GM23338 (cell line): ENCODE measurements around the gene CNNM4. TPM values are rescaled to one million over a fixed set of nuclear protein-coding genes. Genes with fewer than 3 reads are reported as not detected.

Source experiments
- ATAC-seq: fragments of 200-7000 bp; cut with Tn5 transposase; 3 replicates; pipeline ENCODE4 v1.9.1; 2020
- DNase-seq: peaks from one replicate; pipeline ENCODE4 v3.0.0-alpha.2; 2015; ENCODE audit warnings: low spot score
- H2AFZ ChIP-seq: fragments of 200-600 bp; sonication (generic); 2 replicates; pipeline ENCODE4 v1.8.0; 2016; ENCODE audit warnings: antibody characterized with exemption, mild to moderate bottlenecking, moderate library complexity
- H3F3A ChIP-seq: fragments of 200-600 bp; sonication (generic); replicated peaks from 2 replicates; pipeline ENCODE4 v1.8.0; 2017; ENCODE audit warnings: antibody characterized with exemption, mixed run types, low read depth
- H3K27ac ChIP-seq: fragments of 200-600 bp; sonication (generic); 2 replicates; pipeline ENCODE4 v1.6.1; 2016; ENCODE audit warnings: low read depth
- H3K27me3 ChIP-seq: fragments of 200-600 bp; sonication (generic); 2 replicates; pipeline ENCODE4 v1.8.0; 2016; ENCODE audit warnings: mild to moderate bottlenecking, mixed run types, moderate library complexity; ENCODE audit not compliant: insufficient read depth
- H3K36me3 ChIP-seq: fragments of 200-600 bp; sonication (generic); 2 replicates; pipeline ENCODE4 v1.8.0; 2016; ENCODE audit warnings: mild to moderate bottlenecking; ENCODE audit not compliant: insufficient read depth
- H3K4me1 ChIP-seq: fragments of 200-600 bp; sonication (generic); 2 replicates; pipeline ENCODE4 v1.8.0; 2016; ENCODE audit warnings: mild to moderate bottlenecking, moderate library complexity; ENCODE audit not compliant: insufficient read depth
- H3K4me2 ChIP-seq: fragments of 200-600 bp; sonication (generic); 2 replicates; pipeline ENCODE4 v1.7.1; 2017; ENCODE audit warnings: mixed run types
- H3K4me3 ChIP-seq: fragments of 200-600 bp; sonication (generic); 2 replicates; pipeline ENCODE4 v1.6.1; 2016; ENCODE audit warnings: mixed run types
- H3K79me2 ChIP-seq: fragments of 200-600 bp; sonication (generic); replicated peaks from 2 replicates; pipeline ENCODE4 v1.8.0; 2017; ENCODE audit warnings: mild to moderate bottlenecking; ENCODE audit not compliant: insufficient read depth
- H3K9me2 ChIP-seq: fragments of 200-600 bp; sonication (generic); 2 replicates; pipeline ENCODE4 v1.8.0; 2017; ENCODE audit not compliant: insufficient read depth
- H4K20me1 ChIP-seq: fragments of 200-600 bp; sonication (generic); replicated peaks from 2 replicates; pipeline ENCODE4 v1.8.0; 2017; ENCODE audit warnings: mild to moderate bottlenecking; ENCODE audit not compliant: insufficient read depth
- H3K27ac Mint-ChIP-seq: 2 replicates; pipeline ENCODE4 v1.8.0; 2020; ENCODE audit warnings: inconsistent platforms, mild to moderate bottlenecking, moderate library complexity, mixed read lengths
- H3K27me3 Mint-ChIP-seq: 3 replicates; pipeline ENCODE4 v1.8.0; 2022; ENCODE audit warnings: low read depth, mild to moderate bottlenecking, moderate library complexity, mixed read lengths, inconsistent platforms; ENCODE audit not compliant: insufficient read depth, poor library complexity
- H3K36me3 Mint-ChIP-seq: 3 replicates; pipeline ENCODE4 v1.8.0; 2021; ENCODE audit warnings: low read depth, mild to moderate bottlenecking, inconsistent platforms, moderate library complexity, mixed read lengths
- H3K4me1 Mint-ChIP-seq: 3 replicates; pipeline ENCODE4 v1.8.0; 2020; ENCODE audit warnings: mild to moderate bottlenecking, inconsistent platforms, mixed read lengths
- H3K4me3 Mint-ChIP-seq: 3 replicates; pipeline ENCODE4 v1.8.0; 2021; ENCODE audit warnings: moderate library complexity, mild to moderate bottlenecking, inconsistent platforms, mixed read lengths
- H3K9me3 Mint-ChIP-seq: 3 replicates; pipeline ENCODE4 v1.8.0; 2020; ENCODE audit warnings: moderate library complexity, mild to moderate bottlenecking, inconsistent platforms, mixed read lengths
- CREB1 ChIP-seq: fragments of 250-450 bp; sonication (Bioruptor Pico); IDR thresholded peaks from 2 replicates; pipeline ENCODE4 v1.5.0; 2020; ENCODE audit warnings: low read depth, mild to moderate bottlenecking, moderate library complexity
- CTCF ChIP-seq, 2 experiments: fragments of 200-600 bp in 1 of 2; sonication (generic) in 1 of 2; conservative IDR thresholded peaks; 2 replicates each; pipeline versions ENCODE4 v1.5.1 to v1.6.1; 2016 to 2017; ENCODE audit warnings: antibody characterized with exemption in 2 of 2, low read depth in 2 of 2, mild to moderate bottlenecking in 2 of 2, moderate library complexity in 1 of 2
- ETS1 ChIP-seq: IDR thresholded peaks from 2 replicates; pipeline ENCODE4 v1.6.1; 2016; ENCODE audit warnings: antibody characterized with exemption
- EZH2 ChIP-seq: fragments of 200-600 bp; sonication (generic); IDR thresholded peaks from one replicate; pipeline ENCODE4 v1.8.0; 2017; ENCODE audit warnings: antibody characterized with exemption, mild to moderate bottlenecking, low read depth; ENCODE audit not compliant: unreplicated experiment
- EZH2phosphoT487 ChIP-seq: fragments of 200-600 bp; sonication (generic); IDR thresholded peaks from one replicate; pipeline ENCODE4 v1.8.1; 2018; ENCODE audit warnings: antibody characterized with exemption; ENCODE audit not compliant: unreplicated experiment
- POLR2AphosphoS5 ChIP-seq: IDR thresholded peaks from 2 replicates; pipeline ENCODE4 v1.6.1; 2016; ENCODE audit warnings: antibody characterized with exemption, low read depth
- REST ChIP-seq: IDR thresholded peaks from one replicate; pipeline ENCODE4 v1.6.1; 2018; ENCODE audit warnings: antibody characterized with exemption; ENCODE audit not compliant: unreplicated experiment
- ZNF331 ChIP-seq: fragments of 250-450 bp; sonication (Bioruptor Pico); IDR thresholded peaks from 2 replicates; pipeline ENCODE4 v1.5.0; 2020; ENCODE audit warnings: low read depth, mild to moderate bottlenecking, moderate library complexity
- polyA plus RNA-seq: library from polyadenylated mRNA; unstranded; fragments of >200 nt; fragmentation: Nextera tagmentation; extraction: Ambion mirVana; gene quantifications from 2 replicates; pipeline ENCODE4 v1.2.1, GENCODE V29; 2016
- total RNA-seq: library from RNA; depleted of rRNA; stranded (reverse); fragments of >200 nt; shearing (Covaris generic); gene quantifications from 2 replicates; pipeline ENCODE4 v1.2.3, GENCODE V29; 2014

CNNM4 gene
- total and polyA plus RNA-seq, 2 experiments from 2014 or later, result 2.9 to 12.9 TPM

DNA sequence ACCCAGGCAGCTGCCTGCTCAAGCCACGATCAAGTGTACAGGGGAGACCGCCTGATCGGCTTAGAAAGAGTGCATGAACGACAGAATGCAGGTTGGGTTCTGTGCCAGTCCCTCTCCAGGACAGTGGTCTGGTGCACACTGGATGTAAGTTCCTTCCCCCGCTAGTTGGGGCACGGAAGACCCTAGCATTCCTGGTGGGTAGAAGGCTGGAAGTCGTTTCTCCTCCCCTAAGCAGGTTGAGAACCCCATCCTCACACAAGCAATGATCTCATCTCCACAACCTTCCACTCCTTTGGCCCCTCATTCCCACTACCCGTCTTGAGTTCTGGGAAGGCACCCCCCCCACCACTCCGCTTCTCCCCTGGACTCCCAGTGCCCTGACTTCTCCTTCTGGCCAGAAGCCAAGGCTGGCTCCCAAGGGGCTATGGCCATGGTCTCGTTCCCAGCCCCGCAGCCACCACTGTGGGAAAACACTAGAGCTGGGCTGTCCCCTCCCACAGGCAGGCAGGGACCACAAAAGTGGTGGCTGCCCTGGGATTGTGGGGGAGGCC is 98.5 kb downstream of the CNNM4 start (continued):
- TF ChIP-seq CTCF (conservative IDR thresholded peaks at IDR 0.05; ENCODE audit: low read depth in 2 of 2) (no peak), ZNF331 (CRISPR knock-in tag) (no peak), POLR2AphosphoS5 (no peak), CREB1 (CRISPR knock-in tag) (no peak), EZH2 (no peak), REST (no peak), ETS1 (no peak)

DNA sequence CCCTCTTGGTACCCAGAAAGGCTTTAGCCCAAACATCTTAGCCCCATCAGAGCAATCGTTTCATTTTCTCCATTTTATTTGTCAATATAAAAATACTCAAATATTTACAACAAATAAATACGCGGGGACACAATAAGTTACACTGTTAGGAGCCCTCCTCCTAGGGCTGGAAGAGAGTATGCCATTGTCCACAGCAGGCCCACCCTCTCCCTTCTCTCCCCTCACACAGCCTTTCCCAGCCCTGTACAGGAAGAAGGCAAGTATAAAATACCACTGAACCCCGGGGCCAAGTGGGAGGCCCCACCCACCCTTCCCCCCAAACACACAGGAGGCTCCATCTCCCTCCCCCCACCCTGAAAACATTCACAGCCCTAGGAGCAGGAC is 99.0 kb downstream of the CNNM4 start:
- ATAC-seq, result no peak
- H3K27me3 Mint-ChIP-seq, result peaks cover 21% of the 10 kb centered on the region
- DNase-seq, result no peak
- H3K9me3 Mint-ChIP-seq, result no peaks in the 10 kb centered on the region; the same call in 2 of the 3 replicates
- peaks cover 21% of the 10 kb centered on the region for H3K4me1 Mint-ChIP-seq
- TF ChIP-seq ZNF331 (CRISPR knock-in tag) (no peak), EZH2phosphoT487 (no peak)
- Histone ChIP-seq H3K27me3 (no peaks in the 10 kb centered on the region), H3K79me2 (peaks cover 27% of the 10 kb centered on the region), H3K4me1 (peaks cover 19% of the 10 kb centered on the region), H3K9me2 (no peaks in the 10 kb centered on the region), H4K20me1 (peaks cover 6% of the 10 kb centered on the region), H3F3A (peaks cover 17% of the 10 kb centered on the region), H2AFZ (no peak overlapping the region), H3K4me2 (peak overlapping the region; percentile 88; the same call in 1 of the 2 replicates), H3K36me3 (peaks cover 23% of the 10 kb centered on the region; the same call in 1 of the 2 replicates), H3K27ac (0 out of 2 replicates have a peak overlapping the region, but pooled peaks have one; percentile 59), H3K4me3 (no peak overlapping the region; the same call in 1 of the 2 replicates)
- H3K36me3 Mint-ChIP-seq, result peaks cover 45% of the 10 kb centered on the region
- peak overlapping the region; percentile 75; the same call in 2 of the 3 replicates for H3K4me3 Mint-ChIP-seq
- no peak overlapping the region for H3K27ac Mint-ChIP-seq
